ENCODE results near the gene FBL. TPM values are rescaled to one million over a fixed set of nuclear protein-coding genes. Genes with fewer than 3 reads are reported as not detected.

Gene FBL
- total RNA-seq, 1 experiment from 2014 or later, result 554 TPM

DNA sequence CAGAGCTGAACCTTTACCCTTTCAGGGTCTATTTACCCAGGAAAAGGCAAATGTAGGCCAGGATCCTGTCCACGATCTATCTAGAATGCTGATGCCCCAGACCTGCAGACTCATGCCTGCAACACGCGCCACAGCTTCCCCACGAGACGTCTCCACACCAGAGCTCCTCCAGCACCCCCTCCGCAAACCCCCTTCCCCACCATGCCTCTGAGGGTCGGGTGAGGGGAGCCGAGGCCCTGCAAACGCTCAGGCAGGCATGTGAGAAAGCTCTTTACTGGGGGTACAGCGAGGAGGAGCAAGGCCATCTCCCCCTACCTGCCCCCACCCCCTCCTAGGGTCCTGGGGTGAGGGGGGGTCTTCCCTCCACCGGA, 21.1 kb downstream of the FBL start:
- Histone ChIP-seq H3K9ac (ENCODE audit: low read length) (no peak overlapping the region), H2AFZ (ENCODE audit: low read depth, low read length, poor library complexity, severe bottlenecking) (no peak overlapping the region), H3K9me3 (ENCODE audit: control insufficient read depth in 1 of 2, insufficient read depth in 1 of 2, low read depth in 1 of 2, low read length in 2 of 2) (no peaks in the 10 kb centered on the region), H3K27me3 (ENCODE audit: insufficient read depth, low read length) (no peaks in the 10 kb centered on the region), H3K4me3 (replicated peaks in 1 of 2; ENCODE audit: low read depth in 1 of 2, low read length in 2 of 2) (no peak overlapping the region), H3K36me3 (ENCODE audit: control insufficient read depth in 1 of 2, insufficient read depth in 2 of 2, low read length in 2 of 2) (peaks cover 14 to 36% of the 10 kb centered on the region in 2 experiments; a peak in 3 of 4 replicates), H3K27ac (ENCODE audit: low read depth, low read length) (no peak overlapping the region), H3K9me2 (ENCODE audit: insufficient read depth) (no peaks in the 10 kb centered on the region), H3K4me1 (ENCODE audit: control insufficient read depth in 1 of 2, insufficient read depth in 2 of 2, low read length in 2 of 2) (no peaks in the 10 kb centered on the region), H3K79me2 (ENCODE audit: insufficient read depth, low read length) (no peaks in the 10 kb centered on the region), H4K20me1 (ENCODE audit: insufficient read depth) (no peaks in the 10 kb centered on the region), H3K4me2 (ENCODE audit: low read length) (no peak overlapping the region)
- ChIA-PET RAD21 (ENCODE audit: low non-redundant PET in 1 of 2, low total read pairs in 2 of 2, uncharacterized antibody in 2 of 2, unreplicated experiment in 2 of 2) (no interaction called here), CTCF (no interaction called here), POLR2A (no interaction called here)
- no peak for ATAC-seq
- no TSS peak for BruUV-seq (replicated peaks)
- TF ChIP-seq EGR1 (IDR thresholded peaks at IDR 0.05; ENCODE audit: low read depth), result no peak
- TF ChIP-seq ZNF274 (IDR thresholded peaks at IDR 0.05; ENCODE audit: low read depth, low read length), result no peak
- no peak for TF ChIP-seq SP1 (IDR thresholded peaks at IDR 0.05; ENCODE audit: low read depth)
- no peak for TF ChIP-seq YY1 (IDR thresholded peaks at IDR 0.05; ENCODE audit: extremely low read depth, insufficient replicate concordance, low read depth, low read length)
- TF ChIP-seq TCF7L2 (IDR thresholded peaks at IDR 0.05; ENCODE audit: borderline replicate concordance, extremely low read depth, insufficient read depth, insufficient read length), result no peak
- TF ChIP-seq, protein P1, sequence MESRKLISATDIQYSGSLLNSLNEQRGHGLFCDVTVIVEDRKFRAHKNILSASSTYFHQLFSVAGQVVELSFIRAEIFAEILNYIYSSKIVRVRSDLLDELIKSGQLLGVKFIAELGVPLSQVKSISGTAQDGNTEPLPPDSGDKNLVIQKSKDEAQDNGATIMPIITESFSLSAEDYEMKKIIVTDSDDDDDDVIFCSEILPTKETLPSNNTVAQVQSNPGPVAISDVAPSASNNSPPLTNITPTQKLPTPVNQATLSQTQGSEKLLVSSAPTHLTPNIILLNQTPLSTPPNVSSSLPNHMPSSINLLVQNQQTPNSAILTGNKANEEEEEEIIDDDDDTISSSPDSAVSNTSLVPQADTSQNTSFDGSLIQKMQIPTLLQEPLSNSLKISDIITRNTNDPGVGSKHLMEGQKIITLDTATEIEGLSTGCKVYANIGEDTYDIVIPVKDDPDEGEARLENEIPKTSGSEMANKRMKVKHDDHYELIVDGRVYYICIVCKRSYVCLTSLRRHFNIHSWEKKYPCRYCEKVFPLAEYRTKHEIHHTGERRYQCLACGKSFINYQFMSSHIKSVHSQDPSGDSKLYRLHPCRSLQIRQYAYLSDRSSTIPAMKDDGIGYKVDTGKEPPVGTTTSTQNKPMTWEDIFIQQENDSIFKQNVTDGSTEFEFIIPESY (IDR thresholded peaks at IDR 0.05; ENCODE audit: extremely low read depth, insufficient replicate concordance, low read length), result no peak
- TF ChIP-seq CEBPB (IDR thresholded peaks at IDR 0.05; ENCODE audit: low read depth), result no peak
- no peak for TF ChIP-seq EZH2phosphoT487 (IDR thresholded peaks at IDR 0.05; ENCODE audit: borderline replicate concordance)
- no peak for TF ChIP-seq POLR2AphosphoS5 (IDR thresholded peaks at IDR 0.05; ENCODE audit: low read depth, low read length)
- TF ChIP-seq, protein P2, sequence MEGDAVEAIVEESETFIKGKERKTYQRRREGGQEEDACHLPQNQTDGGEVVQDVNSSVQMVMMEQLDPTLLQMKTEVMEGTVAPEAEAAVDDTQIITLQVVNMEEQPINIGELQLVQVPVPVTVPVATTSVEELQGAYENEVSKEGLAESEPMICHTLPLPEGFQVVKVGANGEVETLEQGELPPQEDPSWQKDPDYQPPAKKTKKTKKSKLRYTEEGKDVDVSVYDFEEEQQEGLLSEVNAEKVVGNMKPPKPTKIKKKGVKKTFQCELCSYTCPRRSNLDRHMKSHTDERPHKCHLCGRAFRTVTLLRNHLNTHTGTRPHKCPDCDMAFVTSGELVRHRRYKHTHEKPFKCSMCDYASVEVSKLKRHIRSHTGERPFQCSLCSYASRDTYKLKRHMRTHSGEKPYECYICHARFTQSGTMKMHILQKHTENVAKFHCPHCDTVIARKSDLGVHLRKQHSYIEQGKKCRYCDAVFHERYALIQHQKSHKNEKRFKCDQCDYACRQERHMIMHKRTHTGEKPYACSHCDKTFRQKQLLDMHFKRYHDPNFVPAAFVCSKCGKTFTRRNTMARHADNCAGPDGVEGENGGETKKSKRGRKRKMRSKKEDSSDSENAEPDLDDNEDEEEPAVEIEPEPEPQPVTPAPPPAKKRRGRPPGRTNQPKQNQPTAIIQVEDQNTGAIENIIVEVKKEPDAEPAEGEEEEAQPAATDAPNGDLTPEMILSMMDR (IDR thresholded peaks at IDR 0.05 in 2 of 3, conservative IDR thresholded peaks at IDR 0.05 in 1 of 3; ENCODE audit: borderline replicate concordance in 1 of 3, insufficient read depth in 1 of 3, low read depth in 2 of 3, low read length in 2 of 3), result no peak
- intact Hi-C loops (cut with micrococcal nuclease), result no loop called here
- no peak for DNase-seq (ENCODE audit: low read depth, low spot score)

Measured in HCT116 (cell line).